ENCODE data around the gene CNTNAP1. TPM values are rescaled to one million over a fixed set of nuclear protein-coding genes. Genes with fewer than 3 reads are reported as not detected.

The CNTNAP1 gene
- total RNA-seq, 2 experiments from 2014 or later: 4.4 to 4.5 TPM

GRCh38 chr17:42640121-42640520, 42.2 kb upstream of the CNTNAP1 start:
- ChIA-PET POLR2A (no interaction called here), CTCF (interaction anchor here (0.5 to 0.6 kb wide), 2 partner anchors 40 to 56 kb away, joined by 3 to 4 read pairs; no protein-coding TSS in a partner anchor)
- no peaks in the 10 kb centered on the region for H3K4me1 ChIP-seq (ENCODE audit: insufficient read depth, low read length)
- no peak overlapping the region for H3K4me3 ChIP-seq (ENCODE audit: low read length)
- H3K27ac Mint-ChIP-seq: no peak overlapping the region
- H3K4me1 Mint-ChIP-seq (ENCODE audit: low read depth): no peaks in the 10 kb centered on the region
- intact Hi-C loops (cut with DNase I, micrococcal nuclease): no loop called here
- no peak overlapping the region for H3K27ac ChIP-seq (ENCODE audit: low read depth in 1 of 2, low read length in 2 of 2)
- no peak overlapping the region for H3K4me3 Mint-ChIP-seq
- peaks cover 14% of the 10 kb centered on the region for H3K27me3 Mint-ChIP-seq
- no peaks in the 10 kb centered on the region for H3K9me3 ChIP-seq (ENCODE audit: control insufficient read depth in 1 of 2, insufficient read depth in 1 of 2, low read length in 2 of 2)
- TF ChIP-seq CTCF (IDR thresholded peaks at IDR 0.05): no peak
- ATAC-seq (ENCODE audit: poor library complexity): no peak
- no peaks in the 10 kb centered on the region for H3K36me3 ChIP-seq (ENCODE audit: insufficient read depth, low read length)
- no peaks in the 10 kb centered on the region for H3K36me3 Mint-ChIP-seq (ENCODE audit: low read depth)
- no peaks in the 10 kb centered on the region for H3K9me3 Mint-ChIP-seq
- H3K27me3 ChIP-seq (ENCODE audit: control insufficient read depth in 1 of 2, insufficient read depth in 2 of 2, low read length in 2 of 2): no peaks in the 10 kb centered on the region
- DNase-seq: no peak

- Mint-ChIP-seq H3K9me3 (no peaks in the 10 kb centered on the region), H3K4me1 (ENCODE audit: low read depth) (no peaks in the 10 kb centered on the region), H3K27me3 (peaks cover 14% of the 10 kb centered on the region), H3K27ac (no peak overlapping the region), H3K4me3 (no peak overlapping the region), H3K36me3 (ENCODE audit: low read depth) (no peaks in the 10 kb centered on the region)
- Histone ChIP-seq H3K27ac (ENCODE audit: low read depth in 1 of 2, low read length in 2 of 2) (no peak overlapping the region), H3K9me3 (ENCODE audit: control insufficient read depth in 1 of 2, insufficient read depth in 1 of 2, low read length in 2 of 2) (no peaks in the 10 kb centered on the region), H3K27me3 (ENCODE audit: control insufficient read depth in 1 of 2, insufficient read depth in 2 of 2, low read length in 2 of 2) (no peaks in the 10 kb centered on the region), H3K4me1 (ENCODE audit: insufficient read depth, low read length) (no peaks in the 10 kb centered on the region), H3K36me3 (ENCODE audit: insufficient read depth, low read length) (no peaks in the 10 kb centered on the region), H3K4me3 (ENCODE audit: low read length) (no peak overlapping the region)
- intact Hi-C loops (cut with DNase I, micrococcal nuclease): no loop called here
- ChIA-PET POLR2A (no interaction called here), CTCF (no interaction called here)
- no peak for TF ChIP-seq CTCF (IDR thresholded peaks at IDR 0.05)
- DNase-seq: no peak
- ATAC-seq (ENCODE audit: poor library complexity): no peak
These were observed 40.0 kb upstream of the CNTNAP1 start for GRCh38 chr17:42642336-42642735.

- H3K4me1 ChIP-seq (ENCODE audit: insufficient read depth, low read length): no peaks in the 10 kb centered on the region
- Mint-ChIP-seq H3K36me3 (ENCODE audit: low read depth) (no peaks in the 10 kb centered on the region), H3K9me3 (no peaks in the 10 kb centered on the region), H3K27ac (no peak overlapping the region), H3K27me3 (peaks cover 15% of the 10 kb centered on the region), H3K4me1 (ENCODE audit: low read depth) (no peaks in the 10 kb centered on the region), H3K4me3 (no peak overlapping the region)
- no peaks in the 10 kb centered on the region for H3K36me3 ChIP-seq (ENCODE audit: insufficient read depth, low read length)
- ChIA-PET CTCF (no interaction called here), POLR2A (no interaction called here)
- no peak for ATAC-seq (ENCODE audit: poor library complexity)
- H3K9me3 ChIP-seq (ENCODE audit: control insufficient read depth in 1 of 2, insufficient read depth in 1 of 2, low read length in 2 of 2): no peaks in the 10 kb centered on the region
- H3K27ac ChIP-seq (ENCODE audit: low read depth in 1 of 2, low read length in 2 of 2): no peak overlapping the region
- no peak for TF ChIP-seq CTCF (IDR thresholded peaks at IDR 0.05)
- no peak overlapping the region for H3K4me3 ChIP-seq (ENCODE audit: low read length)
- no peaks in the 10 kb centered on the region for H3K27me3 ChIP-seq (ENCODE audit: control insufficient read depth in 1 of 2, insufficient read depth in 2 of 2, low read length in 2 of 2)
- intact Hi-C loops (cut with DNase I, micrococcal nuclease): no loop called here
- DNase-seq: no peak
These were observed 34.6 kb upstream of the CNTNAP1 start for GRCh38 chr17:42647778-42648177.
